ENCODE measurements around the gene PEG3.

DNA sequence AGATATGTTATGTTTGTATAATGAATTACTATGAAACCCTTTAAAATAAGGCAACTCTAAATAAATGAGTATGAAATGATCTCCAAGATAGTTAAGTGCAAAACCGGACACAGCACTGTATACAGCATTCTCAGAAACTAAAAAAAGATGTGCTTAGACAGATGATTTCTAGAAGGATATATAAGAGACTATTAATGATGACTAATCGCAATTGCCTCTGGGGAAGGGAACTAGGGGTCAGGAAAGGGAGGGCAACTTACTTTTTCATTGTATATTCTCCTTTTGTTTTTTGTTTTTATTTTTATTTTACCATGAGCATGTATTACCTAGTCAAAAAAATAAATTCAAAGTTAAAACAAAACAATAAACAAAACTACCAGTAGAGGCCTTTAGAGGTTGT, 12.8 kb downstream of the PEG3 start:
- TF ChIP-seq, protein P1, sequence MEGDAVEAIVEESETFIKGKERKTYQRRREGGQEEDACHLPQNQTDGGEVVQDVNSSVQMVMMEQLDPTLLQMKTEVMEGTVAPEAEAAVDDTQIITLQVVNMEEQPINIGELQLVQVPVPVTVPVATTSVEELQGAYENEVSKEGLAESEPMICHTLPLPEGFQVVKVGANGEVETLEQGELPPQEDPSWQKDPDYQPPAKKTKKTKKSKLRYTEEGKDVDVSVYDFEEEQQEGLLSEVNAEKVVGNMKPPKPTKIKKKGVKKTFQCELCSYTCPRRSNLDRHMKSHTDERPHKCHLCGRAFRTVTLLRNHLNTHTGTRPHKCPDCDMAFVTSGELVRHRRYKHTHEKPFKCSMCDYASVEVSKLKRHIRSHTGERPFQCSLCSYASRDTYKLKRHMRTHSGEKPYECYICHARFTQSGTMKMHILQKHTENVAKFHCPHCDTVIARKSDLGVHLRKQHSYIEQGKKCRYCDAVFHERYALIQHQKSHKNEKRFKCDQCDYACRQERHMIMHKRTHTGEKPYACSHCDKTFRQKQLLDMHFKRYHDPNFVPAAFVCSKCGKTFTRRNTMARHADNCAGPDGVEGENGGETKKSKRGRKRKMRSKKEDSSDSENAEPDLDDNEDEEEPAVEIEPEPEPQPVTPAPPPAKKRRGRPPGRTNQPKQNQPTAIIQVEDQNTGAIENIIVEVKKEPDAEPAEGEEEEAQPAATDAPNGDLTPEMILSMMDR (IDR thresholded peaks at IDR 0.05 in 4 of 5, conservative IDR thresholded peaks at IDR 0.05 in 1 of 5) = no peak
- no peak for TF ChIP-seq POLR2A (IDR thresholded peaks at IDR 0.05)
